ENCODE results near the gene ANKMY2. TPM values are rescaled to one million over a fixed set of nuclear protein-coding genes. Genes with fewer than 3 reads are reported as not detected.

ANKMY2 gene
- total RNA-seq, 1 donor from 2014 or later = 68.5 TPM

DNA sequence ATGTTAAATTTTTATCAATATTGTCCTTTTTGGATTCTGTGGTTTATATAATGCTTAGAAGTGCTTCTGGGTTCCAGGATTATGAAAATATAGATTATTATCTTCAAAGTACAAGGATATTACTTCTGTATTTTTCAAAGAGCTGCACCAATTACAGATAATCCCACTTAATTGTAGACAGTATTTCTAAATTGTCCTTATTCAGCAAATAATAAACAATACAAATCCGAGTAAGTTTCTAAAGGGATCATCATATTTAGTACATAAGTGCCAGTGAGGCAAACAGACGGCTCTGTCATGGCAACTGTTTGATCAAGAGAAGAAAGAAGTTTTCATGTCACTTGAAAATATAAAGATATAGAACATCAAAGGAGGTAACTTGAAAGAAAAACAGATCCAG is 19.2 kb downstream of the ANKMY2 start:
- H3K9me3 ChIP-seq (ENCODE audit: low read depth) = no peaks in the 10 kb centered on the region
- peaks cover 16% of the 10 kb centered on the region for H3K36me3 Mint-ChIP-seq
- peaks cover 27% of the 10 kb centered on the region for H4K20me1 ChIP-seq (ENCODE audit: low read depth)
- no peak overlapping the region for H3K27ac ChIP-seq
- no peaks in the 10 kb centered on the region for H3K27me3 Mint-ChIP-seq (ENCODE audit: insufficient read depth, low read depth)
- H3K36me3 ChIP-seq = peaks cover 13% of the 10 kb centered on the region
- H3K9me3 Mint-ChIP-seq = no peaks in the 10 kb centered on the region
- no peak overlapping the region for H3K4me3 Mint-ChIP-seq
- peaks cover 15% of the 10 kb centered on the region for H3F3A ChIP-seq (ENCODE audit: low read depth)
- H3K27ac Mint-ChIP-seq = no peak overlapping the region
- H3K4me2 ChIP-seq = no peak overlapping the region
- peaks cover 6% of the 10 kb centered on the region for H3K79me2 ChIP-seq (ENCODE audit: low read depth)
- no peak overlapping the region for H3K9ac ChIP-seq
- no peak overlapping the region for H2AFZ ChIP-seq (replicated peaks)
- TF ChIP-seq EZH2phosphoT487 (IDR thresholded peaks at IDR 0.05) (no peak), EZH2 (IDR thresholded peaks at IDR 0.05) (no peak)
- TF ChIP-seq, protein P1, sequence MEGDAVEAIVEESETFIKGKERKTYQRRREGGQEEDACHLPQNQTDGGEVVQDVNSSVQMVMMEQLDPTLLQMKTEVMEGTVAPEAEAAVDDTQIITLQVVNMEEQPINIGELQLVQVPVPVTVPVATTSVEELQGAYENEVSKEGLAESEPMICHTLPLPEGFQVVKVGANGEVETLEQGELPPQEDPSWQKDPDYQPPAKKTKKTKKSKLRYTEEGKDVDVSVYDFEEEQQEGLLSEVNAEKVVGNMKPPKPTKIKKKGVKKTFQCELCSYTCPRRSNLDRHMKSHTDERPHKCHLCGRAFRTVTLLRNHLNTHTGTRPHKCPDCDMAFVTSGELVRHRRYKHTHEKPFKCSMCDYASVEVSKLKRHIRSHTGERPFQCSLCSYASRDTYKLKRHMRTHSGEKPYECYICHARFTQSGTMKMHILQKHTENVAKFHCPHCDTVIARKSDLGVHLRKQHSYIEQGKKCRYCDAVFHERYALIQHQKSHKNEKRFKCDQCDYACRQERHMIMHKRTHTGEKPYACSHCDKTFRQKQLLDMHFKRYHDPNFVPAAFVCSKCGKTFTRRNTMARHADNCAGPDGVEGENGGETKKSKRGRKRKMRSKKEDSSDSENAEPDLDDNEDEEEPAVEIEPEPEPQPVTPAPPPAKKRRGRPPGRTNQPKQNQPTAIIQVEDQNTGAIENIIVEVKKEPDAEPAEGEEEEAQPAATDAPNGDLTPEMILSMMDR (IDR thresholded peaks at IDR 0.05) = no peak
- peaks cover 21% of the 10 kb centered on the region for H3K4me1 ChIP-seq
- no peaks in the 10 kb centered on the region for H3K27me3 ChIP-seq
- H3K4me3 ChIP-seq = no peak overlapping the region
- no peaks in the 10 kb centered on the region for H3K4me1 Mint-ChIP-seq
- no peak for DNase-seq (ENCODE audit: low spot score)

GRCh38 chr7:16619979-16620408 is 25.6 kb downstream of the ANKMY2 start:
- H4K20me1 ChIP-seq (ENCODE audit: low read depth) = no peaks in the 10 kb centered on the region
- TF ChIP-seq EZH2 (IDR thresholded peaks at IDR 0.05) = no peak
- no peak for TF ChIP-seq EZH2phosphoT487 (IDR thresholded peaks at IDR 0.05)
- TF ChIP-seq, protein P1 (IDR thresholded peaks at IDR 0.05) = no peak
- Mint-ChIP-seq H3K4me3 (no peak overlapping the region), H3K27ac (no peak overlapping the region), H3K36me3 (peaks cover 48% of the 10 kb centered on the region), H3K9me3 (no peaks in the 10 kb centered on the region), H3K4me1 (peaks cover 7% of the 10 kb centered on the region), H3K27me3 (ENCODE audit: insufficient read depth, low read depth) (no peaks in the 10 kb centered on the region)
- H3K79me2 ChIP-seq (ENCODE audit: low read depth) = no peaks in the 10 kb centered on the region
- no peak overlapping the region for H3K27ac ChIP-seq
- H3K27me3 ChIP-seq = no peaks in the 10 kb centered on the region
- H3K4me1 ChIP-seq = peaks cover 20% of the 10 kb centered on the region
- no peak overlapping the region for H3K4me2 ChIP-seq
- no peaks in the 10 kb centered on the region for H3F3A ChIP-seq (ENCODE audit: low read depth)
- no peaks in the 10 kb centered on the region for H3K9me3 ChIP-seq (ENCODE audit: low read depth)
- no peak overlapping the region for H3K9ac ChIP-seq
- no peak overlapping the region for H3K4me3 ChIP-seq
- no peak for DNase-seq (ENCODE audit: low spot score)
- no peak overlapping the region for H2AFZ ChIP-seq (replicated peaks)
- peaks cover 12% of the 10 kb centered on the region for H3K36me3 ChIP-seq

DNA sequence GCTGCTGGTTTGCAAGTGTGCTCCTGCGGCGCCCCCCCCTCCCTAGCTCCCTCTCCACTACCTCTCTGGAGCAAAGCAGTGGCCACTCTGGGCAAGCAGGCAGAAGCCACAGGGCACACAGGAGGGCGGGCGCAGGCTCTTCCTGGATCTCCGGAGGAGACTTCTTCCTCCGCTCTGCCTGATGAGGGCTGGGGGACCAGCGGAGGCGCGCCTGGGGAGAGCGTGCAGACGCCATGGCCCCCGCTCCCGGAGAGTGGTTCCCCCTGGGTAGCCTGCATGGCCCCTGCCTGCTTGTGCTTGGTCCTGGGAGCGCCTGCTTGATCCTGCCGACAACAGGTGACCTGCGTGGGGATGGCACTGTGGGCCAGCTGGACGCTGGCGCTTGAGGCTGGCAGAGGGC is 29.0 kb downstream of the ANKMY2 start:
- Histone ChIP-seq H3K9ac (no peak overlapping the region), H4K20me1 (ENCODE audit: low read depth) (no peaks in the 10 kb centered on the region), H3K9me3 (ENCODE audit: low read depth) (no peaks in the 10 kb centered on the region), H3K27me3 (no peaks in the 10 kb centered on the region), H3K4me1 (peaks cover 20% of the 10 kb centered on the region), H2AFZ (replicated peaks) (no peak overlapping the region), H3F3A (ENCODE audit: low read depth) (no peaks in the 10 kb centered on the region), H3K4me2 (no peak overlapping the region), H3K36me3 (no peaks in the 10 kb centered on the region), H3K27ac (peak overlapping the region; percentile 76), H3K79me2 (ENCODE audit: low read depth) (no peaks in the 10 kb centered on the region), H3K4me3 (no peak overlapping the region)
- Mint-ChIP-seq H3K4me3 (no peak overlapping the region), H3K36me3 (peaks cover 45% of the 10 kb centered on the region), H3K4me1 (peaks cover 7% of the 10 kb centered on the region), H3K27ac (no peak overlapping the region), H3K27me3 (ENCODE audit: insufficient read depth, low read depth) (no peaks in the 10 kb centered on the region), H3K9me3 (no peaks in the 10 kb centered on the region)
- TF ChIP-seq EZH2 (IDR thresholded peaks at IDR 0.05) (no peak), EZH2phosphoT487 (IDR thresholded peaks at IDR 0.05) (no peak)
- TF ChIP-seq, protein P1 (IDR thresholded peaks at IDR 0.05) = no peak
- DNase-seq (ENCODE audit: low spot score) = no peak
